ENCODE data around the gene RUBCNL. TPM values are rescaled to one million over a fixed set of nuclear protein-coding genes. Genes with fewer than 3 reads are reported as not detected.

The RUBCNL gene
- total RNA-seq, 1 experiment from 2014 or later, result 0.42 TPM

DNA sequence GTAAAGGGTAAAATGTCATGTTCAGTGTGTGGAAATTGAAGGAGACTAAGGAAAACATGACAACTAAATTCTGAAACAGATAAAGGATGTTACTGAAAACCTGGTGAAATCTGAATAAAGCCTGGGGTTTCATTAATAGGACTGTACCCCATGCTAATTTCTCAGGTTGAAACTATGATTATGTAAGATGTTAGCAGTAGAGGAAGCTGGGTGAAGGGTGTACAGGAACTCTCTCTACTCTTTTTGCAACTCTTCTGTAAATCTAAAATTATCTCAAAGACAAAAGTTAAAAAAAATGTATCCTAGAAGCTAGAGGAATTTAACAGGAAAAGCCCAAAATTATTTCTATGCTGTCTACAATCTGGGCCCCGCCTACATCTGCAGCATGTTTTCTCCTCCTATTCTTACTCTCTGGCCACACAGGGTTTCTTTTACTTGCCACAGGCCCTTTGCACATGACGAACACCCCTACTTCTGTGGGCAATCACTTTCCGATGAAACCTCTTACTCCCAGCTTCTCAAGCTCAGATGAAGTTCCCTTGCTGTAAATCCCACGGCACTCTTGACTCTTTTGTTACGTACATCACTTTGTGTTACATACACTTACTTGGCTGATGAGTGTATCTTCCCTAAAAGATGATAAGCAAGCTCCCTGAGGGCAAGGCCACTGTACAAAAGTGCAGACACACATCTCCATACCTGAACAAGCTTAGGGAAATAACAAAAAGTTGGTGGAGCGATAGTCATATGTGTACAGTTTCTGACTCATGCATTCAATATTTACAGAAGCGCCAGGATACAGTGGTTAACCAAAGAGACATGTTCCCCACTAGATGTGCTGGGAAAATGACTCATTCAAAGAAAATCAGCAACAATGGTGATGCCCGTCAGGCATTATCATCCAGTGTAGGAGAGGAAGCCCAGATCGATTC, 32.6 kb downstream of the RUBCNL start:
- ATAC-seq (peak; percentile 88), DNase-seq (ENCODE audit: low read depth, low spot score) (peak; percentile 48)
- H3K79me2 ChIP-seq (ENCODE audit: insufficient read depth, low read length), result no peaks in the 10 kb centered on the region
- peak overlapping the region; percentile 19; the same call in 1 of the 2 replicates for H3K27ac ChIP-seq (ENCODE audit: low read depth, low read length)
- H3K9ac ChIP-seq (ENCODE audit: low read length), result no peak overlapping the region
- peak overlapping the region; percentile 52 for H2AFZ ChIP-seq (ENCODE audit: low read depth, low read length, poor library complexity, severe bottlenecking)
- no peaks in the 10 kb centered on the region for H3K9me3 ChIP-seq (ENCODE audit: control insufficient read depth in 1 of 2, insufficient read depth in 1 of 2, low read depth in 1 of 2, low read length in 2 of 2)
- RAD21 ChIA-PET (ENCODE audit: low non-redundant PET in 1 of 2, low total read pairs in 2 of 2, uncharacterized antibody in 2 of 2, unreplicated experiment in 2 of 2), result interaction anchor here in 1 of 2 experiments (0.6 kb wide), 1 partner anchor 185 kb away, joined by 3 read pairs; no protein-coding TSS in a partner anchor
- peak overlapping the region; percentile 58 for H3K4me2 ChIP-seq (ENCODE audit: low read length)
- no peaks in the 10 kb centered on the region for H3K9me2 ChIP-seq (ENCODE audit: insufficient read depth)
- POLR2A ChIA-PET, result no interaction called here
- H3K36me3 ChIP-seq (ENCODE audit: control insufficient read depth in 1 of 2, insufficient read depth in 2 of 2, low read length in 2 of 2), result no peaks in the 10 kb centered on the region
- intact Hi-C loops (cut with micrococcal nuclease), result no loop called here
- H4K20me1 ChIP-seq (ENCODE audit: insufficient read depth), result no peaks in the 10 kb centered on the region
- no peak overlapping the region; a peak in 1 of 4 replicates for H3K4me3 ChIP-seq (replicated peaks in 1 of 2; ENCODE audit: low read depth in 1 of 2, low read length in 2 of 2)
- peaks cover 6 to 14% of the 10 kb centered on the region in 2 experiments; a peak in 3 of 4 replicates for H3K4me1 ChIP-seq (ENCODE audit: control insufficient read depth in 1 of 2, insufficient read depth in 2 of 2, low read length in 2 of 2)
- CTCF ChIA-PET, result no interaction called here
- no peaks in the 10 kb centered on the region for H3K27me3 ChIP-seq (ENCODE audit: insufficient read depth, low read length)
- BruUV-seq (replicated peaks), result no TSS peak
- TF ChIP-seq SIN3A (IDR thresholded peaks at IDR 0.05; ENCODE audit: low read depth), result no peak
- TF ChIP-seq YY1 (IDR thresholded peaks at IDR 0.05; ENCODE audit: extremely low read depth, insufficient replicate concordance, low read depth, low read length), result no peak
- TF ChIP-seq EZH2phosphoT487 (IDR thresholded peaks at IDR 0.05; ENCODE audit: borderline replicate concordance), result no peak
- peak; percentile 78 for TF ChIP-seq FOSL1 (IDR thresholded peaks at IDR 0.05; ENCODE audit: low read depth)
- TF ChIP-seq ATF3 (IDR thresholded peaks at IDR 0.05), result no peak
- 0 out of 2 replicates have a peak, but pooled peaks have one; percentile 38 for TF ChIP-seq CEBPB (IDR thresholded peaks at IDR 0.05; ENCODE audit: low read depth)
- TF ChIP-seq, protein P1, sequence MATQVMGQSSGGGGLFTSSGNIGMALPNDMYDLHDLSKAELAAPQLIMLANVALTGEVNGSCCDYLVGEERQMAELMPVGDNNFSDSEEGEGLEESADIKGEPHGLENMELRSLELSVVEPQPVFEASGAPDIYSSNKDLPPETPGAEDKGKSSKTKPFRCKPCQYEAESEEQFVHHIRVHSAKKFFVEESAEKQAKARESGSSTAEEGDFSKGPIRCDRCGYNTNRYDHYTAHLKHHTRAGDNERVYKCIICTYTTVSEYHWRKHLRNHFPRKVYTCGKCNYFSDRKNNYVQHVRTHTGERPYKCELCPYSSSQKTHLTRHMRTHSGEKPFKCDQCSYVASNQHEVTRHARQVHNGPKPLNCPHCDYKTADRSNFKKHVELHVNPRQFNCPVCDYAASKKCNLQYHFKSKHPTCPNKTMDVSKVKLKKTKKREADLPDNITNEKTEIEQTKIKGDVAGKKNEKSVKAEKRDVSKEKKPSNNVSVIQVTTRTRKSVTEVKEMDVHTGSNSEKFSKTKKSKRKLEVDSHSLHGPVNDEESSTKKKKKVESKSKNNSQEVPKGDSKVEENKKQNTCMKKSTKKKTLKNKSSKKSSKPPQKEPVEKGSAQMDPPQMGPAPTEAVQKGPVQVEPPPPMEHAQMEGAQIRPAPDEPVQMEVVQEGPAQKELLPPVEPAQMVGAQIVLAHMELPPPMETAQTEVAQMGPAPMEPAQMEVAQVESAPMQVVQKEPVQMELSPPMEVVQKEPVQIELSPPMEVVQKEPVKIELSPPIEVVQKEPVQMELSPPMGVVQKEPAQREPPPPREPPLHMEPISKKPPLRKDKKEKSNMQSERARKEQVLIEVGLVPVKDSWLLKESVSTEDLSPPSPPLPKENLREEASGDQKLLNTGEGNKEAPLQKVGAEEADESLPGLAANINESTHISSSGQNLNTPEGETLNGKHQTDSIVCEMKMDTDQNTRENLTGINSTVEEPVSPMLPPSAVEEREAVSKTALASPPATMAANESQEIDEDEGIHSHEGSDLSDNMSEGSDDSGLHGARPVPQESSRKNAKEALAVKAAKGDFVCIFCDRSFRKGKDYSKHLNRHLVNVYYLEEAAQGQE (IDR thresholded peaks at IDR 0.05; ENCODE audit: low read depth), result no peak
- TF ChIP-seq POLR2AphosphoS5 (IDR thresholded peaks at IDR 0.05; ENCODE audit: low read depth, low read length), result no peak
- TF ChIP-seq MAX (IDR thresholded peaks at IDR 0.05), result peak; percentile 29; the same call in 1 of the 2 replicates
- TF ChIP-seq RAD21 (IDR thresholded peaks at IDR 0.05; ENCODE audit: low read depth), result no peak
- peak; percentile 55; the same call in 1 of the 2 replicates for TF ChIP-seq SRF (IDR thresholded peaks at IDR 0.05; ENCODE audit: low read depth)
- TF ChIP-seq ZNF274 (IDR thresholded peaks at IDR 0.05; ENCODE audit: low read depth, low read length), result no peak
- no peak for TF ChIP-seq CTCF (IDR thresholded peaks at IDR 0.05 in 2 of 3, conservative IDR thresholded peaks at IDR 0.05 in 1 of 3; ENCODE audit: borderline replicate concordance in 1 of 3, insufficient read depth in 1 of 3, low read depth in 2 of 3, low read length in 2 of 3)
- no peak for TF ChIP-seq ELF1 (IDR thresholded peaks at IDR 0.05; ENCODE audit: borderline replicate concordance, low read depth)
- TF ChIP-seq, protein P2, sequence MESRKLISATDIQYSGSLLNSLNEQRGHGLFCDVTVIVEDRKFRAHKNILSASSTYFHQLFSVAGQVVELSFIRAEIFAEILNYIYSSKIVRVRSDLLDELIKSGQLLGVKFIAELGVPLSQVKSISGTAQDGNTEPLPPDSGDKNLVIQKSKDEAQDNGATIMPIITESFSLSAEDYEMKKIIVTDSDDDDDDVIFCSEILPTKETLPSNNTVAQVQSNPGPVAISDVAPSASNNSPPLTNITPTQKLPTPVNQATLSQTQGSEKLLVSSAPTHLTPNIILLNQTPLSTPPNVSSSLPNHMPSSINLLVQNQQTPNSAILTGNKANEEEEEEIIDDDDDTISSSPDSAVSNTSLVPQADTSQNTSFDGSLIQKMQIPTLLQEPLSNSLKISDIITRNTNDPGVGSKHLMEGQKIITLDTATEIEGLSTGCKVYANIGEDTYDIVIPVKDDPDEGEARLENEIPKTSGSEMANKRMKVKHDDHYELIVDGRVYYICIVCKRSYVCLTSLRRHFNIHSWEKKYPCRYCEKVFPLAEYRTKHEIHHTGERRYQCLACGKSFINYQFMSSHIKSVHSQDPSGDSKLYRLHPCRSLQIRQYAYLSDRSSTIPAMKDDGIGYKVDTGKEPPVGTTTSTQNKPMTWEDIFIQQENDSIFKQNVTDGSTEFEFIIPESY (IDR thresholded peaks at IDR 0.05; ENCODE audit: extremely low read depth, insufficient replicate concordance, low read length), result no peak
- TF ChIP-seq POLR2A (IDR thresholded peaks at IDR 0.05; ENCODE audit: borderline replicate concordance, extremely low read depth, insufficient read depth, insufficient read length), result no peak
- TF ChIP-seq EGR1 (IDR thresholded peaks at IDR 0.05; ENCODE audit: low read depth), result no peak
- peak; percentile 76 for TF ChIP-seq JUND (IDR thresholded peaks at IDR 0.05)
